H9 (cell line): ENCODE measurements around the gene CELF3. TPM values are rescaled to one million over a fixed set of nuclear protein-coding genes. Genes with fewer than 3 reads are reported as not detected.
"Not testable (repeated sequence)": the region's sequence is repeated elsewhere in the genome, so short reads cannot be mapped to it uniquely, and the experiment has no call there.

Experiments used
- DNase-seq: peaks from one replicate; pipeline ENCODE4 v3.0.0-alpha.2; 2017
- H2AFZ ChIP-seq: one replicate; pipeline ENCODE4 v1.6.1; 2013; ENCODE audit warnings: mild to moderate bottlenecking, low read length, control low read depth, moderate library complexity
- H2AK5ac ChIP-seq: 2 replicates; pipeline ENCODE4 v1.6.1; 2013; ENCODE audit warnings: low read length, control low read depth, mixed read lengths; ENCODE audit not compliant: insufficient read length
- H2BK120ac ChIP-seq: one replicate; pipeline ENCODE4 v1.6.1; 2013; ENCODE audit warnings: low read depth, mild to moderate bottlenecking, low read length, control low read depth, inconsistent platforms; ENCODE audit not compliant: poor library complexity, severe bottlenecking
- H2BK12ac ChIP-seq: 2 replicates; pipeline ENCODE4 v1.6.1; 2013; ENCODE audit warnings: low read length, control low read depth, mixed read lengths, low read depth; ENCODE audit not compliant: insufficient read length
- H2BK15ac ChIP-seq: 2 replicates; pipeline ENCODE4 v1.6.1; 2013; ENCODE audit warnings: low read depth, low read length, control low read depth
- H2BK20ac ChIP-seq: one replicate; pipeline ENCODE4 v1.6.1; 2013; ENCODE audit warnings: low read depth, mild to moderate bottlenecking, low read length, control low read depth, inconsistent platforms; ENCODE audit not compliant: poor library complexity, severe bottlenecking
- H2BK5ac ChIP-seq: 2 replicates; pipeline ENCODE4 v1.6.1; 2013; ENCODE audit warnings: low read length, control low read depth, mixed read lengths; ENCODE audit not compliant: insufficient read length
- H3K14ac ChIP-seq: 2 replicates; pipeline ENCODE4 v1.6.1; 2013; ENCODE audit warnings: low read length, control low read depth; ENCODE audit not compliant: insufficient read depth
- H3K18ac ChIP-seq: 2 replicates; pipeline ENCODE4 v1.6.1; 2013; ENCODE audit warnings: low read depth, mild to moderate bottlenecking, mixed read lengths, low read length, control low read depth; ENCODE audit not compliant: insufficient read length
- H3K23ac ChIP-seq: 2 replicates; pipeline ENCODE4 v1.6.1; 2013; ENCODE audit warnings: low read length, control low read depth, mixed read lengths, low read depth; ENCODE audit not compliant: insufficient read length
- H3K23me2 ChIP-seq: 2 replicates; pipeline ENCODE4 v1.6.1; 2013; ENCODE audit warnings: low read depth, mild to moderate bottlenecking, mixed read lengths, low read length, control low read depth; ENCODE audit not compliant: insufficient read length, poor library complexity, severe bottlenecking
- H3K27ac ChIP-seq: 2 replicates; pipeline ENCODE4 v1.5.1; 2013; ENCODE audit warnings: low read length, control low read depth, mixed read lengths, low read depth; ENCODE audit not compliant: insufficient read length
- H3K27me3 ChIP-seq: 2 replicates; pipeline ENCODE4 v1.6.1; 2013; ENCODE audit warnings: low read length, control low read depth, inconsistent platforms; ENCODE audit not compliant: insufficient read depth
- H3K4ac ChIP-seq: 2 replicates; pipeline ENCODE4 v1.6.1; 2013; ENCODE audit warnings: low read depth, mild to moderate bottlenecking, control low read depth, inconsistent platforms, low read length, moderate library complexity
- H3K4me1 ChIP-seq: 2 replicates; pipeline ENCODE4 v1.6.1; 2013; ENCODE audit warnings: low read length, control low read depth, inconsistent platforms; ENCODE audit not compliant: insufficient read depth
- H3K4me2 ChIP-seq: 2 replicates; pipeline ENCODE4 v1.6.1; 2013; ENCODE audit warnings: low read length, control low read depth, mixed read lengths; ENCODE audit not compliant: insufficient read length, insufficient read depth
- H3K56ac ChIP-seq: 2 replicates; pipeline ENCODE4 v1.6.1; 2013; ENCODE audit warnings: low read depth, mild to moderate bottlenecking, mixed read lengths, low read length, control low read depth; ENCODE audit not compliant: insufficient read length
- H3K79me1 ChIP-seq: 2 replicates; pipeline ENCODE4 v1.6.1; 2013; ENCODE audit warnings: low read depth, mild to moderate bottlenecking, moderate library complexity, low read length, control low read depth, inconsistent platforms; ENCODE audit not compliant: insufficient read depth, poor library complexity, severe bottlenecking
- H3K79me2 ChIP-seq: 2 replicates; pipeline ENCODE4 v1.6.1; 2013; ENCODE audit warnings: low read length, control low read depth, inconsistent platforms; ENCODE audit not compliant: insufficient read depth
- H3K9ac ChIP-seq: 2 replicates; pipeline ENCODE4 v1.6.1; 2013; ENCODE audit warnings: low read length, control low read depth, mixed read lengths; ENCODE audit not compliant: insufficient read length; ENCODE audit errors: extremely low read depth
- H3K9me3 ChIP-seq: one replicate; pipeline ENCODE4 v1.6.1; 2013; ENCODE audit warnings: low read depth, low read length, inconsistent platforms; ENCODE audit not compliant: control insufficient read depth
- H3T11ph ChIP-seq: one replicate; pipeline ENCODE4 v1.6.1; 2013; ENCODE audit warnings: mild to moderate bottlenecking, low read length, control low read depth, inconsistent platforms
- H4K20me1 ChIP-seq: one replicate; pipeline ENCODE4 v1.6.1; 2013; ENCODE audit not compliant: control insufficient read depth, insufficient read length, insufficient read depth
- H4K5ac ChIP-seq: 2 replicates; pipeline ENCODE4 v1.6.1; 2013; ENCODE audit warnings: low read depth, mild to moderate bottlenecking, mixed read lengths, low read length, control low read depth; ENCODE audit not compliant: insufficient read length
- H4K8ac ChIP-seq: replicated peaks from 2 replicates; pipeline ENCODE4 v1.6.1; 2013; ENCODE audit warnings: low read length, control low read depth, mixed read lengths, low read depth; ENCODE audit not compliant: insufficient read length
- H4K91ac ChIP-seq: 2 replicates; pipeline ENCODE4 v1.6.1; 2013; ENCODE audit warnings: low read depth, mild to moderate bottlenecking, moderate library complexity, mixed read lengths, low read length, control low read depth; ENCODE audit not compliant: insufficient read length
- H3K27ac Mint-ChIP-seq, 3 experiments: 2 replicates in 2 of 3; 3 replicates in 1 of 3; pipeline ENCODE4 v1.8.0; 2020 to 2021; ENCODE audit warnings: mixed read lengths in 3 of 3, mild to moderate bottlenecking in 1 of 3, moderate library complexity in 1 of 3
- H3K27me3 Mint-ChIP-seq: 2 replicates; pipeline ENCODE4 v1.8.0; 2021; ENCODE audit warnings: low read depth, mild to moderate bottlenecking, moderate library complexity, mixed read lengths
- H3K36me3 Mint-ChIP-seq, 3 experiments: 2 replicates in 2 of 3; 3 replicates in 1 of 3; pipeline ENCODE4 v1.8.0; 2020 to 2021; ENCODE audit warnings: low read depth in 3 of 3, mixed read lengths in 3 of 3; ENCODE audit not compliant: insufficient read depth in 1 of 3
- H3K4me1 Mint-ChIP-seq, 2 experiments: 2 replicates each; pipeline ENCODE4 v1.8.0; 2020; ENCODE audit warnings: mixed read lengths in 2 of 2
- H3K4me3 Mint-ChIP-seq, 2 experiments: 2 replicates in 1 of 2; 3 replicates in 1 of 2; pipeline ENCODE4 v1.8.0; 2020 to 2021; ENCODE audit warnings: mild to moderate bottlenecking in 2 of 2, mixed read lengths in 2 of 2, moderate library complexity in 1 of 2
- H3K9me3 Mint-ChIP-seq, 2 experiments: 2 replicates in 1 of 2; 3 replicates in 1 of 2; pipeline ENCODE4 v1.8.0; 2020; ENCODE audit warnings: mild to moderate bottlenecking in 2 of 2, mixed read lengths in 2 of 2, moderate library complexity in 1 of 2
- CTCF ChIP-seq: fragments of 200-600 bp; sonication (generic); conservative IDR thresholded peaks from 3 replicates; pipeline ENCODE4 v1.8.0; 2021; ENCODE audit warnings: antibody characterized with exemption, mild to moderate bottlenecking
- WGBS: extraction: QIAGEN DNeasy Blood & Tissue Kit; methylation state at CpG from one replicate; pipeline ENCODE4 v1.1.7; 2013; ENCODE audit warnings: missing lambda C conversion rate, low lambda C conversion rate, mixed read lengths; ENCODE audit not compliant: insufficient read length; ENCODE audit errors: extremely low coverage; 5-methylcytosine and 5-hydroxymethylcytosine counted together
- total RNA-seq: library from RNA; stranded (reverse); gene quantifications from 2 replicates; pipeline ENCODE4 v1.2.1, GENCODE V29; 2021

CELF3 gene
- total RNA-seq, 1 experiment from 2014 or later: 0.90 TPM

GRCh38 chr1:151737026-151737425, 20.4 kb upstream of the CELF3 start:
- no peak overlapping the region for H3K4me2 ChIP-seq
- Mint-ChIP-seq H3K36me3 (peaks cover 7 to 22% (median 18%) of the 10 kb centered on the region in 3 experiments; a peak in 5 of 7 replicates), H3K4me3 (no peak overlapping the region), H3K9me3 (peaks cover 18 to 27% of the 10 kb centered on the region in 2 experiments), H3K27ac (no peak overlapping the region), H3K4me1 (peaks cover 10 to 12% of the 10 kb centered on the region in 2 experiments), H3K27me3 (peaks cover 5% of the 10 kb centered on the region)
- H3K27me3 ChIP-seq: no peaks in the 10 kb centered on the region
- no peaks in the 10 kb centered on the region for H3K79me1 ChIP-seq
- no peaks in the 10 kb centered on the region for H3K79me2 ChIP-seq
- DNase-seq: no peak
- H2AK5ac ChIP-seq: no peak overlapping the region
- no peaks in the 10 kb centered on the region for H3K23me2 ChIP-seq
- H3K9me3 ChIP-seq: peaks cover 16% of the 10 kb centered on the region
- H2BK12ac ChIP-seq: no peak overlapping the region
- no peak overlapping the region for H3K56ac ChIP-seq
- H3K4ac ChIP-seq: no peak overlapping the region
- H4K91ac ChIP-seq: no peak overlapping the region
- no peak overlapping the region for H4K5ac ChIP-seq
- H3K14ac ChIP-seq: no peak overlapping the region
- no peak overlapping the region for H2BK20ac ChIP-seq
- H3K18ac ChIP-seq: no peak overlapping the region
- no CpG with 5 or more reads among the region's 2 CpGs for WGBS
- H4K20me1 ChIP-seq: no peaks in the 10 kb centered on the region
- H3K4me1 ChIP-seq: no peaks in the 10 kb centered on the region
- H3K9ac ChIP-seq: no peak overlapping the region
- no peak overlapping the region for H3K23ac ChIP-seq
- H3T11ph ChIP-seq: no peak overlapping the region
- H2BK5ac ChIP-seq: no peak overlapping the region
- no peak overlapping the region for H3K27ac ChIP-seq
- no peak overlapping the region for H2BK120ac ChIP-seq
- no peak for TF ChIP-seq CTCF
- H2BK15ac ChIP-seq: no peak overlapping the region
- no peak overlapping the region for H4K8ac ChIP-seq
- no peak overlapping the region for H2AFZ ChIP-seq

- not testable (repeated sequence) for H3K4me2 ChIP-seq, H3K79me1 ChIP-seq, H2BK120ac ChIP-seq, H3T11ph ChIP-seq, H3K56ac ChIP-seq, H3K27ac ChIP-seq, H3K27me3 Mint-ChIP-seq, H3K4me1 ChIP-seq, H4K5ac ChIP-seq, H3K23me2 ChIP-seq, H3K27ac Mint-ChIP-seq, H3K18ac ChIP-seq, H3K79me2 ChIP-seq, H4K20me1 ChIP-seq, H2BK5ac ChIP-seq, DNase-seq, H2BK20ac ChIP-seq, H3K14ac ChIP-seq, H3K27me3 ChIP-seq, H2AK5ac ChIP-seq, H2AFZ ChIP-seq, H3K4me3 Mint-ChIP-seq, H2BK12ac ChIP-seq, H2BK15ac ChIP-seq, H3K23ac ChIP-seq, H4K8ac ChIP-seq, H4K91ac ChIP-seq, H3K9ac ChIP-seq, H3K4ac ChIP-seq
- H3K9me3 ChIP-seq: peaks cover 16% of the 10 kb centered on the region
- Mint-ChIP-seq H3K4me1 (peaks cover 10% of the 10 kb centered on the region in 2 experiments), H3K36me3 (peaks cover 7 to 22% (median 18%) of the 10 kb centered on the region in 3 experiments; a peak in 5 of 7 replicates), H3K9me3 (peaks cover 18 to 26% of the 10 kb centered on the region in 2 experiments)
- WGBS: no CpG with 5 or more reads among the region's 9 CpGs
Observed at GRCh38 chr1:151733995-151734394, 17.4 kb upstream of the CELF3 start.
